GM19438 (cell line): ENCODE data around the gene LRP1B.

Experiments used
- ATAC-seq: cut with Tn5 transposase; IDR thresholded peaks from one replicate; pipeline ENCODE4 v1.9.1; 2021; ENCODE audit warnings: low read depth; ENCODE audit not compliant: unreplicated experiment

LRP1B gene

DNA sequence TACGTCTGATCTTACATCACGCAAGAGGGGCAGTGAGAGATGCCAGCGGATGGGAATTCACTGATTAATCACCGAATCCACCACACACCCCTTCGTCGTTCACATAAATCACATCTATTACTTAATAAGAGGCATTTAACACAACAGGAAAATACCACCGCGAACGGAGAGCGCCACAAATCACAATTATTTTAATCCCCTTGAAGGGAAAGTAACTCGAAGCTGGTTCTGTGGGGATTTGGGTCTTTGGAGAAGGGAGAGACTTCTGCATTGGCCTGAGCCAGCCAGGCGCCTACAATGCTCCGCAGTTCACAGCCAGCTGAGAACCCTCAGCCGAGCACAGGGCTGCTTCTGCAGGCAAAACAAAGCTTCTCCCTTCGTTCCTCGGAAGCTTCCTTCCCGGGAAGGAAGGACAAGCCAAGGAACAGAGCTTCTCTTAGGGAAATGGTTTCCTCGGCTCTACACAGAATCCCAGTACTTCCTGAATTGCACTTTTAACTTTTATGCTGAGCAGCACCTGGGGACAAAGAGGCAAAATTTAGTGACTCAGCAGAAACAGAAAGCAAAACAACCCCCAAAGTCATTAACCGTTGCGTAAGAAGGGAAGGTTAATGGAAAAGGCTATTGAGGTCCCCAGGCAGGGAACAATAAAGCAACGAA, at the start of gene LRP1B:
Gene LRP1B, minus strand, starts transcription at position 7 of the 660 bp plus-strand sequence. CDS start 287 bp downstream, outside the sequence.
- ATAC-seq: no peak

DNA sequence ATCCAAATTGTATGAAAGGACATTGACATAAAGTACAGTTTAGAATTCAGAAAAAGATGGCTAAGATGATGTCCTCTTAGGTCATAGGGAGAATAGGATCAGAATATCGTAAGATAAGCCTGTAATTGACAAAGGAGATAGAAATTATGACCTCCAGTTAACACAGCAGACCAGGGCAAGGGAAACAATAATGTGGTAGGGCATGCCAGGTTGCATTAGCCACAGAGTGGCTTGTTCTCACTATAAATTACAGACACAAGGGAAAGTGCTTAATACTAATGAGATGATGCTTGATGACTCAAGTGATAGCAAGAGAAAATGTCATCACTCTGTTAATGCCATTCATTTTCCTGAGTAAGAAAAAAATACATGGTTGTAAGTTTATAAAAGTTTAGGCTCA, 48.9 kb upstream of the LRP1B start:
- no peak for ATAC-seq

GRCh38 chr2:142178604-142179003, 47.8 kb upstream of the LRP1B start:
- no peak for ATAC-seq

- no peak for ATAC-seq
Measured at GRCh38 chr2:142176941-142177340, 46.1 kb upstream of the LRP1B start.

GRCh38 chr2:142175813-142176338, 45.1 kb upstream of the LRP1B start:
- no peak for ATAC-seq

DNA sequence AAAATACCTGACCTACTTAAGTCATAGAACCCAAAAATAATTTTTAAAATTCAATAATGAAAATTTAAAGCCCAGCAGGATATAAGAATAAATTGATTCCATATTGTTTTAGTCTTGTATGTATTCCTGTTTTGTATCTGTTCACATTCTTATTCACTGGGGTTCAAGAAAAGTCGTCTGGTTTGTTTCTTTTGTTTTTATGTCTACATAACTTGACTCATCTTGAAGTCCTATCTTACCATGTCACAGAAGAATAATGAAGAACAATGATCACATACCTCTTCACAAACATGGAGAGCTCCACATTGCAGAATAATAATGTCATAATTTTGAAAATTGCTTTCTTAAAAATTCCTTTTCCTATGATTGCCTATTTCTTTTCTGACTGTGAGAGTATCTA, 43.4 kb upstream of the LRP1B start:
- ATAC-seq: no peak

DNA sequence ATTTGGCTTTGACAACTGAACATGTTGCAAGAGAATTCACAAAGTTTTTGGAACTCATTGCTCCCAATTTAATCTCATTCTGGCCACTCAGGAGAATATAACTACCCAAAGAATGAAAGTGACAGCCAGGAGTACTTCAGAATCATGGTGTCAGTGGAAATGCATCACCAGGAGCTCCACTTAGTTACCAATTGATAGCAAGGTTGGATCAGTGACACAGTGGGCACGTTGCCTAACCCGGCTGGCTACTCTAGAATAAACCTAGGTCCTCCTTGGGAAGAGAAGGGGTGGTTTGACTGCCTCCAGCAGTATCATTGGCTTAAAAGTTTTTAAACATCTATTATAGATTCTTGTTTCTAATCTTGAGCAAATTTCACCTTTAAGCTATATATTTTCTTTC, 40.0 kb upstream of the LRP1B start:
- no peak for ATAC-seq

- peak; percentile 94 for ATAC-seq
Measured at GRCh38 chr2:142165790-142166189, 35.0 kb upstream of the LRP1B start.

GRCh38 chr2:142153601-142154000, 22.8 kb upstream of the LRP1B start:
- no peak for ATAC-seq

GRCh38 chr2:142150453-142150852, 19.6 kb upstream of the LRP1B start:
- ATAC-seq: no peak

DNA sequence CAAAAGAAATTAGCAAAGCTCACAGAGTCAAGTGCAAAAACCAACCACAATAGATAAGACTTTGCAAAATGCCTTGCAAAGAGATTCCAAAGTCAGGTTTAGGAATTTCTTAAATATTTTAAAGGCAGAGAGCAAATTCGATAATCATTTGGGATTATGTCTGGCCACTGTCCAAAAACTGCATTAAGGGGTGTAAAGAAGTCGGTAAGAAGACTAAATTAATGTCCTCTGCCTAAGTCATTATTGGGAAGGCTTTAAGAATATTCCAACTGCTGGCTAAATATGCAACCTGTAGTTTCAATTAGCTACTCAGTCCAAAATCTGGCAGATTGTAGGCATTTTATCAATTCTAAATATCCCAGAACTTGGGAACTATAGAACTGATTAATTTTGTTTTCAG, 13.7 kb upstream of the LRP1B start:
- no peak for ATAC-seq

DNA sequence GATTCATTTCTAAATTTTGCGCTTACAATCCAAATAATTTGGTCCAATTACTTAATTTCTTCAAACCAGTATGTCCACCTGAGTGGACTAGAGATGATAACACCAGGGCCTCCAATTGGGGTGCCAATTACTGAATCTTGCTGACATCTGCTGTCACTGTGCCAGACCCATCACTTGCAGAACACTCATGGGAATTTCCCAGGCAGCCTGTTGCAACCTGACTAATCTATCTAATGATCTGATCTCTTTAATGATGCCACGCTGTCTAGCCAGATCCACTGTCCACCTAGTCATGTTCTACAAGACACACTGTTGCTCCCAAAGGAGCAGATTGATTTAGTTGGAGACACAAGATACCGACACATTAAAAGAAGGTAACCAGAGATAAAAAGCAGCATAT, 11.8 kb upstream of the LRP1B start:
- no peak for ATAC-seq

GRCh38 chr2:142140434-142140845, 9.6 kb upstream of the LRP1B start:
- ATAC-seq: no peak

DNA sequence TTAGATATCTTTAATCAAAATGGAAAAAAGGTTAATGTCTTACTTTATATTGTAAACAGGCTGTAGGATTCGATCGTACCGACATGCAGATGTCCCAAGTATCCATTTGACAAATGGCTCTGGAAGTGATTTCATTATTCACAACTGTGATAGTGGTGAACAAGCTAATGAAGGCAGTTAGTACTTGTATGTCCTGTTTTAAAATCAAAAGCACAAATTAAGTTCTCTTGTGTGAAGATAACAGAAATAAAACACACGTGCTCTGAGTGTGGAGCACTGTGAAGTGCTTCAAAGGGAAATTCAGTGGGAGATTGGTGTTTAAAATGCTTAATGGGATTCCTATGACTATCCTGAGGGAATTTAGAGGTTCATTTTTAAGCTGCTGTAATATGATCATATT, 8.6 kb upstream of the LRP1B start:
- no peak for ATAC-seq

DNA sequence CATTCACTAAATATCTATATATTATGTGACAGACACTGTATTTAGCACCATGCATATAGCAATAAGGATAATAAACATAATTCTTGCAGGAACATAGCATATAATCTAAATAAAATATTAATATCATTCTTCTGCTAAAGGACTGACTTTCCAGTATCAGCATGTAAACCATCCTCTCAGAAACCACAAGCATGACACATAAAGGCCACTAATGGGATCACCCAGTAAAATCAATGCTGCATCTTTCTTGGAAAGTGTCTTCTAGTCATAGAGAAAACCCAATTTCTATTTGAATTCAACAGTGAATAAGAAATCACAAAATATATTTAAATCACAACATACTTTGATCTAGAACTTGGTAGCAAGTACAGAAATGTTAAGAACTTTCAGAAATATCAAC, 5.8 kb upstream of the LRP1B start:
- no peak for ATAC-seq

GRCh38 chr2:142134911-142135310, 4.1 kb upstream of the LRP1B start:
- no peak for ATAC-seq

- ATAC-seq: no peak
Measured at GRCh38 chr2:142130111-142131009, 456 bp downstream of the LRP1B start.

DNA sequence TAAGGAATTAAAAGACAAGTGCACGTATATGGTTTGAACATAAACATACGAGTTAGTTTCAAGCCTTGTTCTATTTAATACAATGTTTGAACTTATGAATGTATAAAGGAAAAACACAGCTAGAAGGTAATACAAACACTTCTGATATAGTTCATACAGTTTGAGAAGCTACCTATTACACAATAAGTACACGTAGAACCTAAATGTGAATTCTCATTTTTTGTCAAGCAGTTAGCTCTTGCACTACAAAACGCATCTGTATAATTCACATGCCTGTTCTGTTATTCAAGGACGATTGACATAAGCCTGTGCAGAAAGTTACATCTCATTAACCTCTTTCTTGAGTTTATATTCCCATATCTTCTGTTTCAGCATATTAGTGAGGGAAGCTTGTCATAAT, 2.7 kb downstream of the LRP1B start:
- no peak for ATAC-seq

- ATAC-seq: no peak
Measured at GRCh38 chr2:142127248-142127647, 3.6 kb downstream of the LRP1B start.

DNA sequence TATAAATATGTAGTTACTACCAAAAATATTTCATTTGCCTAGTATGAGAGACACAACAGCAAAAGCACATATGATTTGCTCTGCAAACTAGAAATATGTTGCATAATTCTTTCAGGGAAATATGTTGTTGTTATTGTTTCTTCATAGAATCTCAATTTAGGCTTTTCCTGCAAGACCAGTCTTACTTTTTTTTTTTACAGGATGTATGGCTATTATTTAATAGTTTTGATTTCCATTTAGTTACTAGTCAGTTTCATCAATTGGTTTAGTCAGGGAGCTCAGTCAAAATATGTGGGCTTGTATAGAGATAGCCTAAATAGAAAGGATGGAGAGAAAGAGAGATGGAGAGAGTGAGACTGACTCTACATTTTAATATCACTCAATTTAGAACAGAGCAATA, 6.1 kb downstream of the LRP1B start:
- ATAC-seq: no peak

- no peak for ATAC-seq
Measured at GRCh38 chr2:142119347-142119746, 11.5 kb downstream of the LRP1B start.

DNA sequence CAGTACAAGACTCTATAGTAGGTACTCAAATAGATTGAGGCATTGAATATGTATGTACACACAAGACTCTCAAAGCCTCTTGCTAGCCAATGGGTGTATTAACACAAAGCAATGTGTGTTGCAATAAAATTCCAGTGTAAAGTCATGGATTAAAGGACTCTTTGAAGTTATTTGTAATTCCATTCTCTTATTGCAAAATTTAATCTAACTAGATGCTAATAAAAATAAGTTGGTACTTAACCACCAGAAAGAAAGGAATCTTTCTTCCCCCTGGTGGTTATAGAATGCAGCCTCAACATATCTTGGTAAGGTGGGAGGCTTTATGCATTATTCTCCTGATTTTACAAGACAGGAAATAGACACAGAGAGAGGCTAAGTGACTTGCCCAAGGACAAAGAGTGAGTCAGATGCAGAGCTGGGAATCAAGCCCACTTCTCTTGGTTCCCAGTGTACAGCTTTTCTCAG, 18.0 kb downstream of the LRP1B start:
- no peak for ATAC-seq
